Activated naive CD8-positive, alpha-beta T cell treated with anti-CD3 and anti-CD28 coated beads for 36 hours (primary cell): ENCODE measurements around the gene SEMA5B. TPM values are rescaled to one million over a fixed set of nuclear protein-coding genes. Genes with fewer than 3 reads are reported as not detected.

ENCODE experiments used
- DNase-seq: peaks from one replicate; pipeline ENCODE4 v3.0.0; 2021
- H3K27ac Mint-ChIP-seq: one replicate; pipeline ENCODE4 v1.8.0; 2022; ENCODE audit warnings: mild to moderate bottlenecking, moderate library complexity, mixed read lengths
- H3K27me3 Mint-ChIP-seq: one replicate; pipeline ENCODE4 v1.8.0; 2022; ENCODE audit warnings: mild to moderate bottlenecking, mixed read lengths
- H3K36me3 Mint-ChIP-seq: one replicate; pipeline ENCODE4 v1.8.0; 2021; ENCODE audit warnings: mild to moderate bottlenecking, mixed read lengths
- H3K4me1 Mint-ChIP-seq: one replicate; pipeline ENCODE4 v1.8.0; 2021; ENCODE audit warnings: mixed read lengths
- H3K4me3 Mint-ChIP-seq: one replicate; pipeline ENCODE4 v1.8.0; 2022; ENCODE audit warnings: mild to moderate bottlenecking, moderate library complexity, mixed read lengths
- H3K9me3 Mint-ChIP-seq: one replicate; pipeline ENCODE4 v1.8.0; 2022; ENCODE audit warnings: mixed read lengths
- total RNA-seq, 2 experiments: library from RNA; stranded (reverse); gene quantifications; one replicate each; pipeline ENCODE4 v1.2.3, GENCODE V29; 2021

The SEMA5B gene
- total RNA-seq, 2 experiments from 2014 or later, result not detected

GRCh38 chr3:122967356-122967755 is 60.2 kb downstream of the SEMA5B start:
- Mint-ChIP-seq H3K4me1 (no peaks in the 10 kb centered on the region), H3K36me3 (no peaks in the 10 kb centered on the region), H3K9me3 (no peaks in the 10 kb centered on the region), H3K27ac (no peak overlapping the region), H3K4me3 (no peak overlapping the region), H3K27me3 (no peaks in the 10 kb centered on the region)
- DNase-seq, result no peak

GRCh38 chr3:122966045-122966444 is 61.5 kb downstream of the SEMA5B start:
- no peak for DNase-seq
- Mint-ChIP-seq H3K27ac (no peak overlapping the region), H3K36me3 (no peaks in the 10 kb centered on the region), H3K27me3 (no peaks in the 10 kb centered on the region), H3K4me3 (no peak overlapping the region), H3K4me1 (no peaks in the 10 kb centered on the region), H3K9me3 (no peaks in the 10 kb centered on the region)

GRCh38 chr3:122964811-122965210 is 62.8 kb downstream of the SEMA5B start:
- DNase-seq, result no peak
- Mint-ChIP-seq H3K4me3 (no peak overlapping the region), H3K36me3 (no peaks in the 10 kb centered on the region), H3K27ac (no peak overlapping the region), H3K9me3 (no peaks in the 10 kb centered on the region), H3K27me3 (no peaks in the 10 kb centered on the region), H3K4me1 (no peaks in the 10 kb centered on the region)

- H3K27me3 Mint-ChIP-seq, result no peaks in the 10 kb centered on the region
- DNase-seq, result no peak
- no peaks in the 10 kb centered on the region for H3K9me3 Mint-ChIP-seq
- no peaks in the 10 kb centered on the region for H3K4me1 Mint-ChIP-seq
- no peak overlapping the region for H3K27ac Mint-ChIP-seq
- H3K4me3 Mint-ChIP-seq, result no peak overlapping the region
- no peaks in the 10 kb centered on the region for H3K36me3 Mint-ChIP-seq
Observed at GRCh38 chr3:122962149-122962548, 65.4 kb downstream of the SEMA5B start.

- no peak overlapping the region for H3K27ac Mint-ChIP-seq
- H3K4me1 Mint-ChIP-seq, result no peaks in the 10 kb centered on the region
- no peak overlapping the region for H3K4me3 Mint-ChIP-seq
- DNase-seq, result no peak
- no peaks in the 10 kb centered on the region for H3K27me3 Mint-ChIP-seq
- H3K9me3 Mint-ChIP-seq, result no peaks in the 10 kb centered on the region
- no peaks in the 10 kb centered on the region for H3K36me3 Mint-ChIP-seq
Observed at GRCh38 chr3:122961146-122961545, 66.4 kb downstream of the SEMA5B start.

GRCh38 chr3:122960652-122961051 is 66.9 kb downstream of the SEMA5B start:
- Mint-ChIP-seq H3K4me1 (no peaks in the 10 kb centered on the region), H3K27me3 (no peaks in the 10 kb centered on the region), H3K9me3 (no peaks in the 10 kb centered on the region), H3K4me3 (no peak overlapping the region), H3K27ac (no peak overlapping the region), H3K36me3 (no peaks in the 10 kb centered on the region)
- DNase-seq, result no peak

GRCh38 chr3:122959339-122959738 is 68.2 kb downstream of the SEMA5B start:
- Mint-ChIP-seq H3K4me3 (no peak overlapping the region), H3K27ac (no peak overlapping the region), H3K36me3 (no peaks in the 10 kb centered on the region), H3K27me3 (no peaks in the 10 kb centered on the region), H3K4me1 (no peaks in the 10 kb centered on the region), H3K9me3 (no peaks in the 10 kb centered on the region)
- no peak for DNase-seq

- H3K4me3 Mint-ChIP-seq, result no peak overlapping the region
- no peak overlapping the region for H3K27ac Mint-ChIP-seq
- H3K27me3 Mint-ChIP-seq, result no peaks in the 10 kb centered on the region
- no peaks in the 10 kb centered on the region for H3K9me3 Mint-ChIP-seq
- DNase-seq, result no peak
- H3K4me1 Mint-ChIP-seq, result no peaks in the 10 kb centered on the region
- no peaks in the 10 kb centered on the region for H3K36me3 Mint-ChIP-seq
Observed at GRCh38 chr3:122957707-122958689, 69.6 kb downstream of the SEMA5B start.

- Mint-ChIP-seq H3K9me3 (no peaks in the 10 kb centered on the region), H3K36me3 (no peaks in the 10 kb centered on the region), H3K27me3 (no peaks in the 10 kb centered on the region), H3K4me3 (no peak overlapping the region), H3K4me1 (no peaks in the 10 kb centered on the region), H3K27ac (no peak overlapping the region)
- DNase-seq, result no peak
Observed at GRCh38 chr3:122956693-122957455, 70.7 kb downstream of the SEMA5B start.

GRCh38 chr3:122955916-122956692 is 71.5 kb downstream of the SEMA5B start:
- H3K36me3 Mint-ChIP-seq, result no peaks in the 10 kb centered on the region
- H3K9me3 Mint-ChIP-seq, result no peaks in the 10 kb centered on the region
- no peaks in the 10 kb centered on the region for H3K27me3 Mint-ChIP-seq
- no peak for DNase-seq
- no peak overlapping the region for H3K27ac Mint-ChIP-seq
- H3K4me3 Mint-ChIP-seq, result no peak overlapping the region
- no peaks in the 10 kb centered on the region for H3K4me1 Mint-ChIP-seq

GRCh38 chr3:122952520-122952919 is 75.0 kb downstream of the SEMA5B start:
- no peaks in the 10 kb centered on the region for H3K27me3 Mint-ChIP-seq
- no peaks in the 10 kb centered on the region for H3K9me3 Mint-ChIP-seq
- H3K36me3 Mint-ChIP-seq, result no peaks in the 10 kb centered on the region
- H3K4me1 Mint-ChIP-seq, result no peaks in the 10 kb centered on the region
- no peak for DNase-seq
- no peak overlapping the region for H3K4me3 Mint-ChIP-seq
- no peak overlapping the region for H3K27ac Mint-ChIP-seq

GRCh38 chr3:122948408-122948807 is 79.2 kb downstream of the SEMA5B start:
- no peaks in the 10 kb centered on the region for H3K27me3 Mint-ChIP-seq
- no peaks in the 10 kb centered on the region for H3K36me3 Mint-ChIP-seq
- no peak overlapping the region for H3K4me3 Mint-ChIP-seq
- DNase-seq, result no peak
- no peaks in the 10 kb centered on the region for H3K9me3 Mint-ChIP-seq
- no peak overlapping the region for H3K27ac Mint-ChIP-seq
- no peaks in the 10 kb centered on the region for H3K4me1 Mint-ChIP-seq

GRCh38 chr3:122947738-122948137 is 79.8 kb downstream of the SEMA5B start:
- no peaks in the 10 kb centered on the region for H3K9me3 Mint-ChIP-seq
- no peak for DNase-seq
- no peaks in the 10 kb centered on the region for H3K36me3 Mint-ChIP-seq
- H3K4me3 Mint-ChIP-seq, result no peak overlapping the region
- no peak overlapping the region for H3K27ac Mint-ChIP-seq
- H3K4me1 Mint-ChIP-seq, result no peaks in the 10 kb centered on the region
- H3K27me3 Mint-ChIP-seq, result no peaks in the 10 kb centered on the region

GRCh38 chr3:122947196-122947595 is 80.4 kb downstream of the SEMA5B start:
- Mint-ChIP-seq H3K9me3 (no peaks in the 10 kb centered on the region), H3K36me3 (no peaks in the 10 kb centered on the region), H3K4me3 (no peak overlapping the region), H3K27ac (no peak overlapping the region), H3K27me3 (no peaks in the 10 kb centered on the region), H3K4me1 (no peaks in the 10 kb centered on the region)
- no peak for DNase-seq

GRCh38 chr3:122946185-122946584 is 81.4 kb downstream of the SEMA5B start:
- no peaks in the 10 kb centered on the region for H3K4me1 Mint-ChIP-seq
- H3K9me3 Mint-ChIP-seq, result no peaks in the 10 kb centered on the region
- H3K27me3 Mint-ChIP-seq, result no peaks in the 10 kb centered on the region
- H3K27ac Mint-ChIP-seq, result no peak overlapping the region
- DNase-seq, result no peak
- no peaks in the 10 kb centered on the region for H3K36me3 Mint-ChIP-seq
- H3K4me3 Mint-ChIP-seq, result no peak overlapping the region
